Measurements from ENCODE around the gene CAMSAP2. TPM values are rescaled to one million over a fixed set of nuclear protein-coding genes. Genes with fewer than 3 reads are reported as not detected.

The CAMSAP2 gene
- total and polyA plus RNA-seq, 9 donors, result 14.5 to 44.5 (median 33.6) TPM

- Histone ChIP-seq H3K4me1 (ENCODE audit: insufficient read depth) (no peaks in the 10 kb centered on the region), H3K4me3 (no peak overlapping the region), H3K27me3 (no peaks in the 10 kb centered on the region), H3K27ac (no peak overlapping the region), H3K36me3 (no peaks in the 10 kb centered on the region), H3K9me3 (no peaks in the 10 kb centered on the region)
- TF ChIP-seq CTCF (IDR thresholded peaks at IDR 0.05) (no peak), EP300 (IDR thresholded peaks at IDR 0.05) (no peak), POLR2A (IDR thresholded peaks at IDR 0.05) (no peak)
- no peak for DNase-seq
- intact Hi-C loops (cut with DNase I), result no loop called here
- WGBS, 3 donors, result 43 to 55% (median 53%) methylated on average over 10 of the region's 10 CpGs
Measured at GRCh38 chr1:200896531-200897196, 158.0 kb downstream of the CAMSAP2 start.

- Histone ChIP-seq H3K27ac (no peak overlapping the region), H3K4me1 (ENCODE audit: insufficient read depth) (no peaks in the 10 kb centered on the region), H3K9me3 (no peaks in the 10 kb centered on the region), H3K27me3 (no peaks in the 10 kb centered on the region), H3K36me3 (no peaks in the 10 kb centered on the region), H3K4me3 (no peak overlapping the region)
- no peak for DNase-seq
- TF ChIP-seq EP300 (IDR thresholded peaks at IDR 0.05) (no peak), CTCF (IDR thresholded peaks at IDR 0.05) (no peak), POLR2A (IDR thresholded peaks at IDR 0.05) (no peak)
- intact Hi-C loops (cut with DNase I), result no loop called here
- 92 to 96% (median 95%) methylated on average over 5 of the region's 5 CpGs for WGBS, 3 donors
Measured at GRCh38 chr1:200897259-200897658, 158.6 kb downstream of the CAMSAP2 start.

- 43 to 56% (median 44%) methylated on average over 3 of the region's 3 CpGs for WGBS, 3 donors
- Histone ChIP-seq H3K27me3 (no peaks in the 10 kb centered on the region), H3K4me3 (no peak overlapping the region), H3K27ac (no peak overlapping the region), H3K4me1 (ENCODE audit: insufficient read depth) (no peaks in the 10 kb centered on the region), H3K36me3 (no peaks in the 10 kb centered on the region), H3K9me3 (no peaks in the 10 kb centered on the region)
- intact Hi-C loops (cut with DNase I), result no loop called here
- DNase-seq, result no peak
- TF ChIP-seq EP300 (IDR thresholded peaks at IDR 0.05), result no peak
- no peak for TF ChIP-seq CTCF (IDR thresholded peaks at IDR 0.05)
- TF ChIP-seq POLR2A (IDR thresholded peaks at IDR 0.05), result no peak
Measured at GRCh38 chr1:200899015-200899386, 160.3 kb downstream of the CAMSAP2 start.

GRCh38 chr1:200899451-200899915 is 160.8 kb downstream of the CAMSAP2 start:
- 87 to 89% (median 87%) methylated on average over 10 of the region's 10 CpGs for WGBS, 3 donors
- Histone ChIP-seq H3K36me3 (no peaks in the 10 kb centered on the region), H3K4me3 (no peak overlapping the region), H3K9me3 (no peaks in the 10 kb centered on the region), H3K4me1 (ENCODE audit: insufficient read depth) (no peaks in the 10 kb centered on the region), H3K27me3 (no peaks in the 10 kb centered on the region), H3K27ac (no peak overlapping the region)
- no peak for TF ChIP-seq CTCF (IDR thresholded peaks at IDR 0.05)
- intact Hi-C loops (cut with DNase I), result no loop called here
- no peak for DNase-seq
